NCI-H226 (cell line): ENCODE data around the gene PCDHA7.
"Not testable (repeated sequence)": the region's sequence is repeated elsewhere in the genome, so short reads cannot be mapped to it uniquely, and the experiment has no call there.

Experiments used
- DNase-seq: peaks from one replicate; pipeline ENCODE4 v3.0.0-alpha.2; 2015

PCDHA7 gene, protein sequence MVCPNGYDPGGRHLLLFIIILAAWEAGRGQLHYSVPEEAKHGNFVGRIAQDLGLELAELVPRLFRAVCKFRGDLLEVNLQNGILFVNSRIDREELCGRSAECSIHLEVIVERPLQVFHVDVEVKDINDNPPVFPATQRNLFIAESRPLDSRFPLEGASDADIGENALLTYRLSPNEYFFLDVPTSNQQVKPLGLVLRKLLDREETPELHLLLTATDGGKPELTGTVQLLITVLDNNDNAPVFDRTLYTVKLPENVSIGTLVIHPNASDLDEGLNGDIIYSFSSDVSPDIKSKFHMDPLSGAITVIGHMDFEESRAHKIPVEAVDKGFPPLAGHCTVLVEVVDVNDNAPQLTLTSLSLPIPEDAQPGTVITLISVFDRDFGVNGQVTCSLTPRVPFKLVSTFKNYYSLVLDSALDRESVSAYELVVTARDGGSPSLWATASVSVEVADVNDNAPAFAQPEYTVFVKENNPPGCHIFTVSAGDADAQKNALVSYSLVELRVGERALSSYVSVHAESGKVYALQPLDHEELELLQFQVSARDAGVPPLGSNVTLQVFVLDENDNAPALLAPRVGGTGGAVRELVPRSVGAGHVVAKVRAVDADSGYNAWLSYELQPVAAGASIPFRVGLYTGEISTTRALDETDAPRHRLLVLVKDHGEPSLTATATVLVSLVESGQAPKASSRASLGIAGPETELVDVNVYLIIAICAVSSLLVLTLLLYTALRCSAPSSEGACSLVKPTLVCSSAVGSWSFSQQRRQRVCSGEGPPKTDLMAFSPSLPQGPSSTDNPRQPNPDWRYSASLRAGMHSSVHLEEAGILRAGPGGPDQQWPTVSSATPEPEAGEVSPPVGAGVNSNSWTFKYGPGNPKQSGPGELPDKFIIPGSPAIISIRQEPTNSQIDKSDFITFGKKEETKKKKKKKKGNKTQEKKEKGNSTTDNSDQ

DNA sequence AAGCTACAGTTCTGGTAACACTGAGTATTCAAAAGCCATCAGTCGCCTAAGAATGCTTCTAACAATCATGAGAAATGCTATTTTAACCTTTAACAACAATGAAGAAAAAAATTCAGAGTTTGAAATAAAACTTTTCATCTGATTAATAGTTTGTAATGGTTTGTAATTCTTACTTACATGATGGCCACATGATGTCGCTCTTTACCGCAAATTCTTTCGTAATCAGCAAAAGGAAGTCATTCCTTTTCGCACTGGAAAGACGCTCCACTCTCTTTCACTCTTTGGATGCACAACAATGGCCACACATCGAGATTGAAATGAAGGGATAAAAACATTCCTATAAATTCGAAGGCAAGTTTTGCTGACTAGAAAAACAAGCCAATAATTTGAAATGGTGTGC is at the start of gene PCDHA7:
PCDHA7 (plus strand) TSS at position 277 of the 400 bp plus-strand sequence; CDS start at position 392, 115 bp downstream.
- DNase-seq = no peak

DNA sequence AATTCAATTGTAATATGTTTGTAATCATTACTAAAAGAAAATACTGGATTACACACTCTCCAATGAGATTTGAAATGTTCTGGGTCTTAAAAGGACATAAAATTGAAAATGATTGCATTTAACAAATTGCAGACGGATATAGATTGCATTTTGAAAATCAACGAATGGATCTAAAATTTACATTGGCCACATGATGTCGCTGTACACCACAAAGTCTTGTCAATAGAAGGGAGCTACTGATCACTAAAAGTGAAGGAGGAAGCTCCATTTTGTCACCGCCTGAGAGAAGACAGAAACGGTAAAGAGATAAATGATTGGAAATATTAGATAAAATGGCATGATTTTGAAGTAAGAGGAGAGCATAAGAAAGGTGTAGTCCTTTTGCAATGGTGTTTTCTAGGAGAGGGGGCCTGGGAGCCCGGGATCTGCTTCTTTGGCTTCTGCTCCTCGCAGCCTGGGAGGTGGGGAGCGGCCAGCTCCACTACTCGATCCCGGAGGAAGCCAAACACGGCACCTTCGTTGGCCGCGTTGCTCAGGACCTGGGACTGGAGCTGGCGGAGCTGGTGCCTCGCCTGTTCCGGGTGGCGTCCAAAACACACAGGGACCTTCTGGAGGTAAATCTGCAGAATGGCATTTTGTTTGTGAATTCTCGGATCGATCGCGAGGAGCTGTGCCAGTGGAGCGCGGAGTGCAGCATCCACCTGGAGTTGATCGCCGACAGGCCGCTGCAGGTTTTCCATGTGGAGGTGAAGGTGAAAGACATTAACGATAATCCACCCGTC is 48.0 kb upstream of the PCDHA7 start, which contains the start of gene PCDHA1:
PCDHA1 (plus strand) TSS at position 236 of the 782 bp plus-strand sequence.
- no peak for DNase-seq

DNA sequence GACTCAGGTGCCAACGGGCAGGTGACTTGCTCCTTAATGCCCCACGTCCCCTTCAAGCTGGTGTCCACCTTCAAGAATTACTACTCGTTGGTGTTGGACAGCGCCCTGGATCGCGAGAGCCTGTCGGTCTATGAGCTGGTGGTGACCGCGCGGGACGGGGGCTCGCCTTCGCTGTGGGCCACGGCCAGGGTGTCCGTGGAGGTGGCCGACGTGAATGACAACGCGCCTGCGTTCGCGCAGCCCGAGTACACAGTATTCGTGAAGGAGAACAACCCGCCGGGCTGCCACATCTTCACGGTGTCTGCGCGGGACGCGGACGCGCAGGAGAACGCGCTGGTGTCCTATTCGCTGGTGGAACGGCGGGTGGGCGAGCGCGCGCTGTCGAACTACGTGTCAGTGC is 46.6 kb upstream of the PCDHA7 start:
- DNase-seq = not testable (repeated sequence)

DNA sequence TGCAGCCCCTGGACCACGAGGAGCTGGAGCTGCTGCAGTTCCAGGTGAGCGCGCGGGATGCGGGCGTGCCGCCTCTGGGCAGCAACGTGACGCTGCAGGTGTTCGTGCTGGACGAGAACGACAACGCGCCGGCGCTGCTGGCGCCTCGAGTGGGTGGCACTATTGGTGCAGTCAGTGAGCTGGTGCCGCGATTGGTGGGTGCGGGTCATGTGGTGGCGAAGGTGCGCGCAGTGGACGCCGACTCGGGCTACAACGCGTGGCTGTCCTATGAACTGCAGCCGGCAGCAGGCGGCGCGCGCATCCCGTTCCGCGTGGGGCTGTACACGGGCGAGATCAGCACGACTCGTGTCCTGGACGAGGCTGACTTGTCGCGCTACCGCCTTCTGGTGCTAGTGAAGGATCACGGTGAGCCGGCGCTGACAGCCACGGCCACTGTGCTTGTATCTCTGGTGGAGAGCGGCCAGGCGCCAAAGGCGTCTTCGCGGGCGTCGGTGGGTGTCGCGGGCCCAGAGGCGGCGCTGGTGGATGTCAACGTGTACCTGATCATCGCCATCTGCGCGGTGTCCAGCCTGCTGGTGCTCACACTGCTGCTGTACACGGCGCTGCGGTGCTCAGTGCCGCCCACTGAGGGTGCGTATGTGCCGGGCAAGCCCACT is 46.1 kb upstream of the PCDHA7 start:
- not testable (repeated sequence) for DNase-seq

DNA sequence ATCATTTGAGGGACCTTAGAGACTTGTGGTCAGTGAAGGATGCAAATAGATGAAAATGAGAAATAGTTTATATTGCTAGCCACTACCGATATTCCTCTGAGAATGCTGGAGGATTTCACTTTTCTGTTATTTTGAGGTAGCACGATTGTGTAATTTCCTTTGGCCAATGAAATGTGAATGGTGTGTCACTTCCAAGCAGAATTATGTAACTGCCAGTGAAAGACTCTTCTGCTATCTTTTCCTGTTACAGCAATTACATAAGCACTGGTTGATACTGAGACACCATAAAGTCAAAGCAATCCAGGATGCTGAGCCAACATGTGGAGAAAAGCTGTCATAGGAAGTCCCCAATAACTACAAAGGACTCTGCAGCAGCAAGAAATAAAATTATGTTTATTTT is 43.0 kb upstream of the PCDHA7 start:
- DNase-seq = no peak

DNA sequence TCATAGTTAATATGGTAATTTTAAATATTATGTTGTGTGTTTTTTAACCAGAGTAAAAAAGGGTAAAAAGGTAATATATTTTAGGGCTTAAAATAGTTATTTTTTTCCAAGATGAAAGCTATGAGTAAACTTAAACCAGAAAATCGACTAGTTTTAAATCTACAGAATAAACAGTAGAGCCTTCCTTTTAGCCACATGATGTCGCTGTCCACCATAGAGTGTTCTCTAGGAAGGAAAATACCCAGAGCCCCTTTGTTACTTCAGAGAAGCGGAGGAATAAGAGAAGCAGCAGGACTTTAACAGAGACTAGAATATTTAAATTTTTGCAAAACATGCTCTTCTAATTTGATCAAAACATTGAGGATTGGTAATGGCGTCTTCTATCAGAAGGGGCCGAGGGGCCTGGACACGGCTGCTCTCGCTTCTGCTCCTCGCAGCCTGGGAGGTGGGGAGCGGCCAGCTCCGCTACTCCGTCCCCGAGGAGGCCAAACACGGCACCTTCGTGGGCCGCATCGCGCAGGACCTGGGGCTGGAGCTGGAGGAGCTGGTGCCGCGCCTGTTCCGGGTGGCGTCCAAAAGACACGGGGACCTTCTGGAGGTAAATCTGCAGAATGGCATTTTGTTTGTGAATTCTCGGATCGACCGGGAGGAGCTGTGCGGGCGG is 39.3 kb upstream of the PCDHA7 start, which contains the start of gene PCDHA2:
PCDHA2 (plus strand) TSS at position 258 of the 664 bp plus-strand sequence.
- DNase-seq = no peak

DNA sequence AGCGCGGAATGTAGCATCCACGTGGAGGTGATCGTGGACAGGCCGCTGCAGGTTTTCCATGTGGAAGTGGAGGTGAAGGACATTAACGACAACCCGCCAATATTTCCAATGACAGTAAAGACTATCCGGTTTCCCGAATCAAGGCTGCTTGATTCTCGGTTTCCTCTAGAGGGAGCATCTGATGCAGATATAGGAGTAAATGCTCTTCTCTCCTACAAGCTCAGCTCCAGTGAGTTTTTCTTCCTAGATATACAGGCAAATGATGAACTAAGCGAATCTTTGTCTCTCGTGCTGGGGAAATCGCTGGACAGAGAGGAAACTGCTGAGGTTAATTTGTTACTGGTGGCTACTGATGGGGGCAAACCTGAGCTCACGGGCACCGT is 38.8 kb upstream of the PCDHA7 start:
- no peak for DNase-seq

DNA sequence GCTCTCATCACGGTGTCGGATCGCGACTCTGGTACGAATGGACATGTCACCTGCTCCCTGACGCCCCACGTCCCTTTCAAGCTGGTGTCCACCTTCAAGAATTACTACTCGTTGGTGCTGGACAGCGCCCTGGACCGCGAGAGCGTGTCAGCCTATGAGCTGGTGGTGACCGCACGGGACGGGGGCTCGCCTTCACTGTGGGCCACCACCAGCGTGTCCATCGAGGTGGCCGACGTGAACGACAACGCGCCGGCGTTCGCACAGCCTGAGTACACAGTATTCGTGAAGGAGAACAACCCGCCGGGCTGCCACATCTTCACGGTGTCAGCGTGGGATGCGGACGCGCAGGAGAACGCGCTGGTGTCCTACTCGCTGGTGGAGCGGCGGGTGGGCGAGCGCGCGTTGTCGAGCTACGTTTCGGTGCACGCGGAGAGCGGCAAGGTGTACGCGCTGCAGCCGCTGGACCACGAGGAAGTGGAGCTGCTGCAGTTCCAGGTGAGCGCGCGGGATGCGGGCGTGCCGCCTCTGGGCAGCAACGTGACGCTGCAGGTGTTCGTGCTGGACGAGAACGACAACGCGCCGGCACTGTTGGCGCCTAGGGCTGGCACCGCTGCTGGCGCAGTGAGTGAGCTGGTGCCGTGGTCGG is 37.9 kb upstream of the PCDHA7 start:
- not testable (repeated sequence) for DNase-seq

DNA sequence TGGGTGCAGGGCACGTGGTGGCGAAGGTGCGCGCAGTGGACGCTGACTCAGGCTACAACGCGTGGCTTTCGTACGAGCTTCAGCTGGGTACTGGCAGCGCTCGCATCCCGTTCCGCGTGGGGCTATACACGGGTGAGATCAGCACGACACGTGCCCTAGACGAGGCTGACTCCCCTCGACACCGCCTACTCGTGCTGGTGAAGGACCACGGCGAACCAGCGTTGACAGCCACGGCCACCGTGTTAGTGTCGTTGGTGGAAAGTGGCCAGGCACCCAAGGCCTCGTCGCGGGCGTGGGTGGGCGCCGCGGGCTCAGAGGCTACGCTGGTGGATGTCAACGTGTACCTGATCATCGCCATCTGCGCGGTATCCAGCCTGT is 37.4 kb upstream of the PCDHA7 start:
- no peak for DNase-seq

DNA sequence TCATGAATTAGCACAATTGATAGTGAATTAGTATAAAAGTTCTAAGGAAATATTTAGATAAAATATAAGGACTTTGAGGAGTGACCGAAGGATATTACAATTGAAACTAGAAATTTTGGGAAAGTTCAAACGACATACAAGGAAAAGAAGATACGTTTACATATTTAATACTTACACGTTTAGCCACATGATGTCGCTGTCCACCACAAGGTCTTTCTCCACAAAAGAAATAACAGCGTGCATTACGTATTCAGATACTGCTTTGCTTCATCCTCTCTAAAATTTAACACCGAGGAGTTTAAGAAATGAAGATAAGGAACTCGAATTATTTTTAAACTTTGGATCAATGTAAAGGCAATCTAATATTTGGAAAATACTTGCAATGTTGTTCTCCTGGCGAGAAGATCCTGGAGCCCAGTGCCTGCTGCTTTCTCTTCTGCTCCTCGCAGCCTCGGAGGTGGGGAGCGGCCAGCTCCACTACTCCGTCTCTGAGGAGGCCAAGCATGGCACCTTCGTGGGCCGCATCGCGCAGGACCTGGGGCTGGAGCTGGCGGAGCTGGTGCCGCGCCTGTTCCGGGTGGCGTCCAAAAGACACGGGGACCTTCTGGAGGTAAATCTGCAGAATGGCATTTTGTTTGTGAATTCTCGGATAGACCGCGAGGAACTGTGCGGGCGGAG is 33.1 kb upstream of the PCDHA7 start, which contains the start of gene PCDHA3:
PCDHA3 (plus strand) TSS at position 242 of the 678 bp plus-strand sequence.
- no peak for DNase-seq

DNA sequence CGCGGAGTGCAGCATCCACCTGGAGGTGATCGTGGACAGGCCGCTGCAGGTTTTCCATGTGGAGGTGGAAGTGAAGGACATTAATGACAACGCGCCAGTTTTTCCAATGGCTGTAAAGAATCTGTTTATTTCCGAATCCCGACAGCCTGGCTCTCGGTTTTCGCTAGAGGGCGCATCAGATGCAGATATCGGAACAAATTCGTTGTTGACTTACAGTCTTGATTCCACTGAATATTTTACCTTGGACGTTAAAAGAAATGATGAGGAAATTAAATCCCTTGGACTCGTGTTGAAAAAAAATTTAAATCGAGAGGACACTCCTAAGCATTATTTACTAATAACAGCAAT is 32.6 kb upstream of the PCDHA7 start:
- no peak for DNase-seq

DNA sequence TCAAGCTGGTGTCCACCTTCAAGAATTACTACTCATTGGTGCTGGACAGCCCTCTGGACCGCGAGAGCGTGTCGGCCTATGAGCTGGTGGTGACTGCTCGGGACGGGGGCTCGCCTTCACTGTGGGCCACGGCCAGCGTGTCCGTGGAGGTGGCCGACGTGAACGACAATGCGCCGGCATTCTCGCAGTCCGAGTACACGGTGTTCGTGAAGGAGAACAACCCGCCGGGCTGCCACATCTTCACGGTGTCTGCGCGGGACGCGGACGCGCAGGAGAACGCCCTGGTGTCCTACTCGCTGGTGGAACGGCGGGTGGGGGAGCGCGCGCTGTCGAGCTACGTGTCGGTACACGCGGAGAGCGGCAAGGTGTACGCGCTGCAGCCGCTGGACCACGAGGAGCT is 31.7 kb upstream of the PCDHA7 start:
- not testable (repeated sequence) for DNase-seq

DNA sequence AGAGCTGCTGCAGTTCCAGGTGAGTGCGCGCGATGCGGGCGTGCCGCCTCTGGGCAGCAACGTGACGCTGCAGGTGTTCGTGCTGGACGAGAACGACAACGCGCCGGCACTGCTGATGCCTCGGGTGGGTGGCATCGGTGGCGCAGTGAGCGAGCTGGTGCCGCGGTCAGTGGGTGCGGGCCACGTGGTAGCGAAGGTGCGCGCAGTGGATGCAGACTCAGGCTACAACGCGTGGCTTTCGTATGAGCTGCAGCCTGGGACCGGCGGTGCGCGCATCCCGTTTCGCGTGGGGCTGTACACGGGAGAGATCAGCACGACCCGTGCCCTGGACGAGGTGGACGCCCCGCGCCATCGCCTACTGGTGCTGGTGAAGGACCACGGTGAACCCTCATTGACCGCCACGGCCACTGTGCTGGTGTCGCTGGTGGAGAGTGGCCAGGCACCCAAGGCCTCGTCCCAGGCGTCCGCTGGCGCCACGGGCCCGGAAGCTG is 31.2 kb upstream of the PCDHA7 start:
- no peak for DNase-seq

DNA sequence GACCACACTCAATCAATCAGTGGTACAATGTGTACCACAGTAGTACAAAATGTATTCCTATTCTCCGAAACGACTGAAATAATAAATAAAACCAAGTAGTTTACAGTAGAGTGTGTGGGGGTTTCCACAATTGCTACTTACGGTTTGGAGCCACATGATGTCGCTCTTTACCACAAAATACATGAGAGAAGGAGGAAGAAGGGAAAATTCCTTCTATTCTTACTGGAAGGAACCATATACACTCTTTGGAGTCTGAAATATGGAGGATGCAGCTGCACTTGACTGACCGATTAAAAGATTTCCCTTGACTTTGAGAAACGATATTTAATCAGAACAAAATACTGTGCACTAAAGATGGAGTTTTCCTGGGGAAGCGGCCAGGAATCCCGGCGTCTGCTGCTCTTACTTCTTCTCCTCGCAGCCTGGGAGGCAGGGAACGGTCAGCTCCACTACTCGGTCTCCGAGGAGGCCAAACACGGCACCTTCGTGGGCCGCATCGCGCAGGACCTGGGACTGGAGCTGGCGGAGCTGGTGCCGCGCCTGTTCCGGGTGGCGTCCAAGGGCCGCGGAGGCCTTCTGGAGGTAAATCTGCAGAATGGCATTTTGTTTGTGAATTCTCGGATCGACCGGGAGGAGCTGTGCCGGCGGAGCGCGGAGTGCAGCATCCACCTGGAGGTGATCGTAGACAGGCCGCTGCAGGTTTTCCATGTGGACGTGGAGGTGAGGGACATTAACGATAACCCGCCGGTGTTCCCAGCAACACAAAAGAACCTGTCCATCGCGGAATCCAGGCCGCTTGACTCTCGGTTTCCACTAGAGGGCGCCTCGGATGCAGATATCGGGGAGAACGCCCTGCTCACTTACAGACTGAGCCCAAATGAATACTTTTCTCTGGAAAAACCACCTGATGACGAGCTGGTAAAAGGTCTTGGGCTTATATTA is 27.0 kb upstream of the PCDHA7 start, which contains the start of gene PCDHA4:
PCDHA4 (plus strand) TSS at position 235 of the 942 bp plus-strand sequence.
- no peak for DNase-seq

DNA sequence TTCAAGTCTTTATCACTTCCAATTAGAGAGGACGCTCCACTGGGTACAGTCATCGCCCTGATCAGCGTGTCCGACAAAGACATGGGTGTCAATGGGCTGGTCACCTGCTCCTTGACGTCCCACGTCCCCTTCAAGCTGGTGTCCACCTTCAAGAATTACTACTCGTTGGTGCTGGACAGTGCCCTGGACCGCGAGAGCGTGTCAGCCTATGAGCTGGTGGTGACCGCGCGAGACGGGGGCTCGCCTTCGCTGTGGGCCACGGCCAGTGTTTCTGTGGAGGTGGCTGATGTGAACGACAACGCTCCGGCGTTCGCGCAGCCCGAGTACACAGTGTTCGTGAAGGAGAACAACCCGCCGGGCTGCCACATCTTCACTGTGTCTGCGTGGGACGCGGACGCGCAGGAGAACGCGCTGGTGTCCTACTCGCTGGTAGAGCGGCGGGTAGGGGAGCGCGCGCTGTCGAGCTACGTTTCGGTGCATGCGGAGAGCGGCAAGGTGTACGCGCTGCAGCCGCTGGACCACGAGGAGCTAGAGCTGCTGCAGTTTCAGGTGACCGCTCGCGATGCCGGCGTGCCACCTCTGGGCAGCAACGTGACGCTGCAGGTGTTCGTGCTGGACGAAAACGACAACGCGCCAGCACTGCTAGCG is 25.7 kb upstream of the PCDHA7 start:
- DNase-seq = not testable (repeated sequence)

DNA sequence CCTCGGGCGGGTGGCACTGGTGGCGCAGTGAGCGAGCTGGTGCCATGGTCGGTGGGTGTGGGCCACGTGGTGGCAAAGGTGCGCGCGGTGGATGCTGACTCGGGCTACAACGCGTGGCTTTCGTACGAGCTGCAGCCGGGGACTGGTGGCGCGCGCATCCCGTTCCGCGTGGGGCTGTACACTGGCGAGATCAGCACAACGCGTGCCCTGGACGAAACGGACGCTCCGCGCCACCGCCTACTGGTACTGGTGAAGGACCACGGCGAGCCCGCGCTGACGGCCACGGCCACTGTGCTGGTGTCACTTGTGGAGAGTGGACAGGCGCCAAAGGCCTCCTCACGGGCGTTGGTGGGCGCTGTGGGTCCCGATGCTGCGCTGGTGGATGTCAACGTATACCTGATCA is 25.2 kb upstream of the PCDHA7 start:
- DNase-seq = no peak

DNA sequence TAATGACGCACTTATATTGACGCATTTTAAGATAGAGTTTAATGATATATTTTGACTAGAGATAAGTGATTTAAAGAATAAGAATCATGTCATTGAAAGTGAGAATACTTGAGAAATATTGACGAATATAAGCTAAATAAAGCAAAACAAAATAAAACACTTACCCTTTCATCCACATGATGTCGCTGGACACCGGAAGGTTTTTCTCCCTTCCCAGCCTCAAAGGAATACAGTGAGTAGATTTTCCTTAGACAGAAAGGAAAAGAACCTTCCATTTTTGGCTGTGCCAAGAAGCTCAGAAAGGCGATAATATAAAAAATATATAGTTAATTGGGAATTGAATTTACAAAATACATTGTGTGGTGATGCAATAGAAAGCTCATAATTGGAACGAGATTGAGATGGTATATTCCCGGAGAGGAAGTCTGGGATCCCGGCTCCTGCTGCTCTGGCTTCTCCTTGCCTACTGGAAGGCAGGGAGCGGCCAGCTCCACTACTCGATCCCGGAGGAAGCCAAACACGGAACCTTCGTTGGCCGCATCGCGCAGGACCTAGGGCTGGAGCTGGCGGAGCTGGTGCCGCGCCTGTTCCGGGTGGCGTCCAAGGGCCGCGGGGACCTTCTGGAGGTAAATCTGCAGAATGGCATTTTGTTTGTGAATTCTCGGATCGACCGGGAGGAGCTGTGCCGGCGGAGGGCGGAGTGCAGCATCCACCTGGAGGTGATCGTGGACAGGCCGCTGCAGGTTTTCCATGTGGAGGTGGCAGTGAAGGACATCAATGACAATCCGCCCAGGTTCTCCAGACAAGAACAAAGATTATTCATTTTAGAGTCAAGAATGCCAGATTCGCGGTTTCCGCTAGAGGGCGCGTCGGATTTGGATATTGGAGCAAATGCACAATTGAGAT is 12.4 kb upstream of the PCDHA7 start, which contains the start of gene PCDHA5:
PCDHA5 (plus strand) TSS at position 239 of the 906 bp plus-strand sequence.
- DNase-seq = no peak
